ENCODE data around the gene EXOC4.

DNA sequence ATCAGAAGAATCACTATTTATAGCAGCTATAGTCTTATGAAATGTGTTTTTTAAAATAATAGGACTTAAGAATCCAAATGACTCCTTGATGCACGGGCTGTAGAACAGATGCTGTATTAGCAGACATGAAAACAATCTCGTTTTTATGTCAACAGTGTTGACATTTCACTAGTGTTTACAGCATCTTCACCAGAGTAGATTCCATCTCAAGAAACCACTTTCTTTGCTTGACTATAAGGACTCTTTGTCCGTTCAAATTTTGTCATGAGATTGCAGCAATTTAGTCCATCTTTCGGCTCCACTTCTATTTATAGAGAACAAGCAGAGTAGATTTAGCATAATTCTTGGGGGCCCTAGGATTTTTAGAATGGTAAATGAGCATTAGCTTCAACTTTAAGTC, 295.1 kb downstream of the EXOC4 start:
- TF ChIP-seq EZH2 (IDR thresholded peaks at IDR 0.05; ENCODE audit: insufficient read depth, poor library complexity, severe bottlenecking) (no peak), EZH2phosphoT487 (IDR thresholded peaks at IDR 0.05; ENCODE audit: insufficient read depth, low read depth) (no peak)
